Left lung (tissue), 10 donors: ENCODE measurements around the gene PHOX2A. TPM values are rescaled to one million over a fixed set of nuclear protein-coding genes. Genes with fewer than 3 reads are reported as not detected.
A peak's percentile ranks its signal among the peaks of the same experiment; 100 is the strongest.

ENCODE experiments used
- ATAC-seq: fragments of 200-7000 bp; cut with Tn5 transposase; one replicate; pipeline ENCODE4 v1.9.1; 2020; ENCODE audit warnings: moderate library complexity
- DNase-seq, 4 donors: peaks; one replicate each; pipeline ENCODE4 v3.0.0-alpha.2; 2013 to 2020
- H3K27ac ChIP-seq, 2 donors: fragments of 200-600 bp; sonication (generic) in 1 of 2; one replicate each; pipeline versions ENCODE4 v1.5.0 to v1.8.0; 2020 to 2021
- H3K27me3 ChIP-seq, 2 donors: fragments of 200-600 bp; sonication (generic) in 1 of 2; one replicate each; pipeline versions ENCODE4 v1.5.0 to v1.8.0; 2020 to 2021
- H3K36me3 ChIP-seq, 2 donors: fragments of 200-600 bp; sonication (generic) in 1 of 2; one replicate each; pipeline versions ENCODE4 v1.5.0 to v1.8.0; 2020 to 2021
- H3K4me1 ChIP-seq, 2 donors: fragments of 200-600 bp; one replicate each; pipeline ENCODE4 v1.8.0; 2021
- H3K4me3 ChIP-seq, 2 donors: fragments of 200-600 bp; sonication (generic) in 1 of 2; one replicate each; pipeline versions ENCODE4 v1.5.0 to v1.8.0; 2020 to 2021; ENCODE audit warnings: mild to moderate bottlenecking in 1 of 2
- H3K9me3 ChIP-seq, 2 donors: fragments of 200-600 bp; sonication (generic) in 1 of 2; one replicate each; pipeline versions ENCODE4 v1.5.0 to v1.8.0; 2020 to 2021
- intact Hi-C, 2 donors: fragments of 100-400 bp; cut with DNase I; formaldehyde crosslinking; loops; one replicate each; pipeline versions ENCODE4 v1.11.2 to v1.14.2; 2022
- polyA plus RNA-seq, 6 donors: library from polyadenylated mRNA; unstranded; fragments of 120-200 nt; gene quantifications; one replicate each; pipeline ENCODE4 v1.2.1, GENCODE V29; 2013; ENCODE audit not compliant: insufficient read length in 6 of 6
- total RNA-seq, 2 donors: library from RNA; stranded (reverse); fragmentation: NEBNext Ultra II Directional; extraction: Animal tissue kit (Norgen Biotek cat#: 25700); gene quantifications; one replicate each; pipeline ENCODE4 v1.2.1, GENCODE V29; 2021
- TF ChIP-seq, protein P1 (sequence below), 2 donors: fragments of 200-600 bp; sonication (generic) in 1 of 2; IDR thresholded peaks; one replicate each; pipeline versions ENCODE4 v1.5.0 to v1.8.0; 2021; ENCODE audit warnings: antibody characterized with exemption in 2 of 2
- donor health status: DM: no; HTN: yes; CAD: no.
- donor health status: DM: no; HTN: no; CAD: no.

The PHOX2A gene
- total and polyA plus RNA-seq, 8 donors, result not detected

DNA sequence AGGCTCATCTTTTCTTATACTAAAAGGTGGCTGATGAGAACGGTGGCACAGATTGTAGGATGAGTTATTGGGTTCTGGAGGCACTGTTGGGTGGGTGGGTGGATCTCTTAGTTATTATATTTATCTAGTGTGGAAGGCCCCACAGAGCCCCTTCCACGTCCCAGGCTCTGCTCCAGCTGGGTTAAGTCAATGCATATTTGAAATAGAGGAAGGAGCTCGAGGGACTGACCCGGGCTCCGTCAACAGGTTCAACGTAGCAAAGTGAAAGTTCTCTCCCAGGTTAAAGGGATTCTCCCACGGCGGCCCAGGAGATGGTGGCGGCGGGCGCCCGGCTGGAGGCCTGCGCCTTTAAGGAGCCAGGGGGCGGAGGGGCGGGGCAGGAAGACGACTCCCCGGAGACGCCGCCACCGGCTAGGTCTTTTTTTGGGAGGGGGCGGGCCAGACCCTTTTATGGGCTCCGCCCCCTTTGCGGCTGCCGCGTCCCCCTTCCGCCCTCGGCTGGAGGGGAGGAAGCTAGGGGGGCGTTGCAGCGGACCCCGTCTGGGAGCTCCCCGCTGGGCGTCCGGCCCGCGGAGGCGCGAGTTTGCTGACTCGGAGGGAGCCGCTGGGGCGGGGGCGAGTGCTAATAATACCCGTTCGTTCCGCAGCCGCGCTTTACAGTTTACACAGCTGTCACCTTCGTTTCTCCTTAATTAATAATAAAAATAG, 20.9 kb downstream of the PHOX2A start:
- Histone ChIP-seq H3K4me3 (peak overlapping the region; percentile 81 to 88), H3K4me1 (peaks cover 13 to 50% of the 10 kb centered on the region in 2 donors), H3K9me3 (no peaks in the 10 kb centered on the region), H3K27ac (peak overlapping the region; percentile 97 to 98), H3K36me3 (peaks cover 0 to 15% of the 10 kb centered on the region in 2 donors), H3K27me3 (no peaks in the 10 kb centered on the region)
- peak; percentile 90 for ATAC-seq
- intact Hi-C loops, result no loop called here
- DNase-seq, result peak; percentile 96 to 99 (median 97)
- TF ChIP-seq, protein P1, sequence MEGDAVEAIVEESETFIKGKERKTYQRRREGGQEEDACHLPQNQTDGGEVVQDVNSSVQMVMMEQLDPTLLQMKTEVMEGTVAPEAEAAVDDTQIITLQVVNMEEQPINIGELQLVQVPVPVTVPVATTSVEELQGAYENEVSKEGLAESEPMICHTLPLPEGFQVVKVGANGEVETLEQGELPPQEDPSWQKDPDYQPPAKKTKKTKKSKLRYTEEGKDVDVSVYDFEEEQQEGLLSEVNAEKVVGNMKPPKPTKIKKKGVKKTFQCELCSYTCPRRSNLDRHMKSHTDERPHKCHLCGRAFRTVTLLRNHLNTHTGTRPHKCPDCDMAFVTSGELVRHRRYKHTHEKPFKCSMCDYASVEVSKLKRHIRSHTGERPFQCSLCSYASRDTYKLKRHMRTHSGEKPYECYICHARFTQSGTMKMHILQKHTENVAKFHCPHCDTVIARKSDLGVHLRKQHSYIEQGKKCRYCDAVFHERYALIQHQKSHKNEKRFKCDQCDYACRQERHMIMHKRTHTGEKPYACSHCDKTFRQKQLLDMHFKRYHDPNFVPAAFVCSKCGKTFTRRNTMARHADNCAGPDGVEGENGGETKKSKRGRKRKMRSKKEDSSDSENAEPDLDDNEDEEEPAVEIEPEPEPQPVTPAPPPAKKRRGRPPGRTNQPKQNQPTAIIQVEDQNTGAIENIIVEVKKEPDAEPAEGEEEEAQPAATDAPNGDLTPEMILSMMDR (IDR thresholded peaks at IDR 0.05), result peak in 1 of 2 donors; percentile 58

DNA sequence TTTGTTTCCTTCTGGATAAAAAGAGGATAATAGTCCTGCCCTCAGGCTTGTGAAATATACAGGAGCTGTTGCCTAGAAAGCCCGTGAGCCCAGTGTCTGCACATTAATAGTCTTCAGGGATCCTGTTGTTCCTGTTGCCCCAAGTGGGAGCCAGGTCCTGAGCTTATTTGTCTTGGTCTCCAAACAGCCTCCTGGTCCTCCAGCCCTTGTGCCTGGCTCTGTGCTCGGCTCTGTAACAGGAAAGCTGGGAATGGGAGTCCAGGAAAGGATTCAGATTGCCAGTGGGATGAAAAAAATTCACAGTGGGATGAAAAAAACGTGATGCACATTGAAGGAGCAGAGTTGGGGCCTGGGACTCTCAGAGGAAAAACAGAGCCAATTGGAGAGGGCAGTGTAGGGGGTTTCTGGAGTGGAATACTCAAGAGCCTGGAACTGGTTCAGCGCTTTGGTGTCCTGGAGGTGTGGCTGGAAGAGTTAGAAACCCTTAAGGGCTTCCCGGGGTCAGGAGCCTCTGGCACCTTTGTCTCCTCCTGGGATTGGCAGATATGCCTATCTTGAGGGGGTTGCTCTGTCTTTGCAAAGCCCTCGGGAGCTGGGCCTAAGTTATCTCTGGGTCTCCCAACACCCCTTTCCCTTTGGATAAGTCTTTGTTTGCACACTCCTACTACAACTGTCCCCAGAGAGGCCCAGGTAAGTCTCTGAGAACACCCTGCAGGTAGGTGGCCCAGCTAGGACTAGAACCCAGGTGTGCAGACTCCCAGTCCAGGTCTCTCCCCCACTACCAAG, 21.7 kb downstream of the PHOX2A start:
- peak overlapping the region; percentile 81 to 88 for H3K4me3 ChIP-seq
- no peak for DNase-seq
- H3K4me1 ChIP-seq, result peaks cover 13 to 55% of the 10 kb centered on the region in 2 donors
- H3K27ac ChIP-seq, result peak overlapping the region; percentile 97 to 98
- H3K36me3 ChIP-seq, result peaks cover 0 to 8% of the 10 kb centered on the region in 2 donors
- intact Hi-C loops, result no loop called here
- no peaks in the 10 kb centered on the region for H3K27me3 ChIP-seq
- no peaks in the 10 kb centered on the region for H3K9me3 ChIP-seq
- TF ChIP-seq, protein P1 (IDR thresholded peaks at IDR 0.05), result no peak
- no peak for ATAC-seq

DNA sequence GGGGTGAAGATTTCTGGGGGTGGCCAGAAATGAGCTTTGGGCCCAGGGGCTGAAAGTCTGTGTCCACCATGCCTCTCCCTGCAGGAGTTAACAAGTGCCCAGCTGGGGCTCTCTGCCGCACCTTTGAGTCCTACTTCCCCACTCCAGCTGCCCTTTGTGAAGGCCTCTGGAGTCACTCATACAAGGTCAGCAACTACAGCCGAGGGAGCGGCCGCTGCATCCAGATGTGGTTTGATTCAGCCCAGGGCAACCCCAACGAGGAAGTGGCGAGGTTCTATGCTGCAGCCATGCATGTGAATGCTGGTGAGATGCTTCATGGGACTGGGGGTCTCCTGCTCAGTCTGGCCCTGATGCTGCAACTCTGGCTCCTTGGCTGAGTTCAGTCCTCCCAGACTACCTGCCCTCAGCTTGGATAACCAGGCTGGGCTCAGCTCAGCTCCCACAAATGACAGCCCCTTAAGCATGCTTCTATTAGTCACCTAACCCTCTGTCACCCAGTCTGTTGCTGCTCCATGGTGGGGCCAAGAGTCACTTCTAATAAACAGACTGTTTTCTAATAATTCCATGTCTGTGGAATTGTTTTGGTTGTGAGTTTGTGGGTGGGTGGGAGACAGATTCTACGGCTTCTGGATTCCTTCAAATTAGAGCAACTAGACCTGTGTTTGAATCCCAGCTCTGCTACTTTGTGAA, 22.4 kb downstream of the PHOX2A start:
- ATAC-seq, result no peak
- Histone ChIP-seq H3K36me3 (peaks cover 0 to 3% of the 10 kb centered on the region in 2 donors), H3K4me3 (no peak overlapping the region), H3K9me3 (no peaks in the 10 kb centered on the region), H3K27ac (peak overlapping the region in 1 of 2 donors; percentile 98), H3K27me3 (no peaks in the 10 kb centered on the region), H3K4me1 (peaks cover 10 to 50% of the 10 kb centered on the region in 2 donors)
- intact Hi-C loops, result no loop called here
- TF ChIP-seq, protein P1 (IDR thresholded peaks at IDR 0.05), result no peak
- DNase-seq, result no peak

DNA sequence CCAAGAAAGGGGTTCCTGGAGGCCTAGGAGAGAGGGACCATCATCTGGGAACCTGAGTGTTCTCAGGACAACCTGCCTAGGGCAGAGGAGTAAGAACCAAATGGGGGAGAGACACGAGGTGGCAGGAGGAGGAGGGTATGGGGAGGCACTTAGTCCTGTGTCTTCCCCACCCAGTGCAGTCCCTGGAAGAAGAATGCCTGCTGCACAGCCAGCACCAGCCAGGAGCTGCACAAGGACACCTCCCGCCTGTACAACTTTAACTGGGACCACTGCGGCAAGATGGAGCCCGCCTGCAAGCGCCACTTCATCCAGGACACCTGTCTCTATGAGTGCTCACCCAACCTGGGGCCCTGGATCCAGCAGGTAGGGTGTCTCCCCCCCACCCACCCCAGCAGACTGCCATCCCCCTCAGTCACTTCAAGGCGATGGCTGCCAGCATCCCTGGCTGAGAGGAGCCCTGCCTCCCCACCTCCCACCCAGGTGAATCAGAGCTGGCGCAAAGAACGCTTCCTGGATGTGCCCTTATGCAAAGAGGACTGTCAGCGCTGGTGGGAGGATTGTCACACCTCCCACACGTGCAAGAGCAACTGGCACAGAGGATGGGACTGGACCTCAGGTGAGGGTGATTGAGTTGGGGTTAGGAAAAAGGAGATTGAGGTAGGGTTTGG, 23.1 kb downstream of the PHOX2A start:
- Histone ChIP-seq H3K9me3 (no peaks in the 10 kb centered on the region), H3K27ac (no peak overlapping the region), H3K4me1 (peaks cover 5 to 43% of the 10 kb centered on the region in 2 donors), H3K4me3 (no peak overlapping the region), H3K27me3 (no peaks in the 10 kb centered on the region), H3K36me3 (no peaks in the 10 kb centered on the region)
- TF ChIP-seq, protein P1 (IDR thresholded peaks at IDR 0.05), result no peak
- ATAC-seq (no peak), DNase-seq (no peak)
- intact Hi-C loops, result no loop called here
